NCI-H1092 (cell line): ENCODE data around the gene CD68.

Source experiments
- DNase-seq: peaks from one replicate; lab custom pipeline; 2025; lab: John Stamatoyannopoulos, UW

CD68 gene, protein sequence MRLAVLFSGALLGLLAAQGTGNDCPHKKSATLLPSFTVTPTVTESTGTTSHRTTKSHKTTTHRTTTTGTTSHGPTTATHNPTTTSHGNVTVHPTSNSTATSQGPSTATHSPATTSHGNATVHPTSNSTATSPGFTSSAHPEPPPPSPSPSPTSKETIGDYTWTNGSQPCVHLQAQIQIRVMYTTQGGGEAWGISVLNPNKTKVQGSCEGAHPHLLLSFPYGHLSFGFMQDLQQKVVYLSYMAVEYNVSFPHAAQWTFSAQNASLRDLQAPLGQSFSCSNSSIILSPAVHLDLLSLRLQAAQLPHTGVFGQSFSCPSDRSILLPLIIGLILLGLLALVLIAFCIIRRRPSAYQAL

DNA sequence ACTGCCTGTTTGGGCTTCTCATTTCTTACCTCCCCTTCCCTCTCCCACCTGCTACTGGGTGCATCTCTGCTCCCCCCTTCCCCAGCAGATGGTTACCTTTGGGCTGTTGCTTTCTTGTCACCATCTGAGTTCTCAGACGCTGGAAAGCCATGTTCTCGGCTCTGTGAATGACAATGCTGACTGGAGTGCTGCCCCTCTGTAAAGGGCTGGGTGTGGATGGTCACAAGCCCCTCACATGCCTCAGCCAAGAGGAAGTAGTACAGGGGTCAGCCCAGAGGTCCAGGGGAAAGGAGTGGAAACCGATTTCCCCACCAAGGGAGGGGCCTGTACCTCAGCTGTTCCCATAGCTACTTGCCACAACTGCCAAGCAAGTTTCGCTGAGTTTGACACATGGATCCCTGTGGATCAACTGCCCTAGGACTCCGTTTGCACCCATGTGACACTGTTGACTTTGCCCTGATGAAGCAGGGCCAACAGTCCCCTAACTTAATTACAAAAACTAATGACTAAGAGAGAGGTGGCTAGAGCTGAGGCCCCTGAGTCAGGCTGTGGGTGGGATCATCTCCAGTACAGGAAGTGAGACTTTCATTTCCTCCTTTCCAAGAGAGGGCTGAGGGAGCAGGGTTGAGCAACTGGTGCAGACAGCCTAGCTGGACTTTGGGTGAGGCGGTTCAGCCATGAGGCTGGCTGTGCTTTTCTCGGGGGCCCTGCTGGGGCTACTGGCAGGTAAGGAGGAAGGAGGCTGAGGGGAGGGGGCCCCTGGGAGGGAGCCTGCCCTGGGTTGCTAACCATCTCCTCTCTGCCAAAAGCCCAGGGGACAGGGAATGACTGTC, at the start of gene CD68:
Gene CD68 (plus strand): TSS at position 638 of the 833 bp plus-strand sequence. CDS start 40 bp downstream, at position 678.
- no peak for DNase-seq

DNA sequence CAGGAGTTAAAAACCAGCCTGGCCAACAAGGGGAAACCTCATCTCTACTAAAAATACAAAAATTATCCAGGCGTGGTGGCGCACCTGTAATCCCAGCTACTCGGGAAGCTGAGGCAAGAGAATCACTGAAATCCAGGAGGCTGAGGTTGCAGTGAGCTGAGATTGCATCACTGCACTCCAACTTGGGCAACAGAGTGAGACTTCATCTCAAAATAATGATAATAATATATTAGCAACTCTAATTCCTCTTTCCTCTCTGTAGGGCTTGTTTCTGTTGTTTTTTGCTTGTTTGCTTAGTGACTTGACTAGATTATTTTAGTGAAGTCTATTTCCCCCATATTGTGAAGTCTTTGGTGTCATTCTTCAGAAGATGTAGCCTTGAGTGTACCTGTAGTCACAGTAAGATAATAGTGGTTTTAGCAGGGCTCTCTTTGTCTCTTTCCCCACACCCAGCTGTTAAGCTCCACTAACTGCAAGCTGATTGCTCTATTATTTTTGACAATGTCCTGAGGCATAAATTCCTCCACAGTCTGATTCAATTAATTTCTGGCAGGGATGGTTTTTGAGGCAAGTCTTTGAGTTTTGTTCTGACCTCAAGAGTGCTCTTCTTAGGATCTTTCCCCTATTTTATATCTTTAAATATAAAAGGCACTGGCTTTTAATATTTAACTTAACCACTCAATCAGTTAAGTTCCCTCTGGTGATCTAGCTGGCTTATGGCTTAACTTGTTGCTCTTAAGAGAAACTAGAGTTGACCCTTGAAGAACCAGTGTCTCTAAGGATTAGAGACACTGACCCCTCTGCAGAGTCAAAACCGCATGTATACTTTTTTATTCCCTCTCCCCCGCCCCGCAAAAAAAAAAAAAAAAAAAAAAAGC, 49.2 kb upstream of the CD68 start:
- no peak for DNase-seq

DNA sequence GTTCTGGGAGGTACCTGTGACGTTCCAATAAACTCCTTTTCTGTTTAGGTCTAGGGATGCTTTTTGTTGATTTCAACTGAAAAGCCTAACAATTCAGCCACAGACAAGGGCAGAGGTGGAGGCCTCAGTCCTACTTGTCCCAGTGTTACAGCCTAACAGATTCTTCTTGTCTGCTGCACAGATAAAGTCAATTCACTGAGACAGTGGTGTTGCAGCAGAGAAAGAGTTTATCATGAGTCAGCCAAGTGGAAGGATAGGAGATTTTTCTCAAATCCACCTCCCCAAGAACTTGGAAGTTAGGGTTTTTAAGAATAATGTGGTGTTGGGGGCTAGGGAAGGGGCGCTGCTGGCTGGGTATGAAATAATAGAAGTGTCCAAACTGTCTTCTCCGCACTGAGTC, 41.4 kb upstream of the CD68 start:
- DNase-seq: no peak

DNA sequence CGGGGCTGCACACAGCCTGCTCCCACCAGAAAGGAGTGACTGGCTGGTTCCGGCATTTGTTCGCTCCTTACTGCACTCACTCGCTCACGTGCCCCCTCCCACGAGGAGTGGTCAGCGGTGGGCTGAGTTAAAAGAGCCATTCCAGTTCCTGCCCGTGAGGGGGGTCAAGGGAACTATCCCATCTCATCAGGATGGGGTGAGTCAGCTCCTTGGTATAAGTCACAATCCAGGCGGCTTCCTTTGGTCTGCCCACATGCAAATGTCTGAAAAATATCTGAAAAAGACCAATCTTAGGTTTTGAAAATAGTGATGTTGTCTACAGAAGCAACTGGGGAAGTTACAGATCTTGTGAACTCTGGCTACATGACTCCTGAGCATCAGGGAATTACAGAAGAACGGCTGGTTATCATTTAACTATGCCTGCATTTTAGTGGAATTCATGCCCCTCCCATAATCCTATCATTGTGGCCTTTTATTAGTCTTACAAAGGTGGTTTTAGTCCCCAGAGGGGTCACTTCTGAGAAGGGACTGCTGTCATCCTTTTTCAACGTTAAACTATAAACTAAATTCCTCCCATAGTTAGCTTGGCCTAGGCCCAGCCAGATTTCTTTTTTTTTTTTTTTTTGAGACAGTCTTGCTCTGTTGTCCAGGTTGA, 40.4 kb upstream of the CD68 start:
- no peak for DNase-seq

DNA sequence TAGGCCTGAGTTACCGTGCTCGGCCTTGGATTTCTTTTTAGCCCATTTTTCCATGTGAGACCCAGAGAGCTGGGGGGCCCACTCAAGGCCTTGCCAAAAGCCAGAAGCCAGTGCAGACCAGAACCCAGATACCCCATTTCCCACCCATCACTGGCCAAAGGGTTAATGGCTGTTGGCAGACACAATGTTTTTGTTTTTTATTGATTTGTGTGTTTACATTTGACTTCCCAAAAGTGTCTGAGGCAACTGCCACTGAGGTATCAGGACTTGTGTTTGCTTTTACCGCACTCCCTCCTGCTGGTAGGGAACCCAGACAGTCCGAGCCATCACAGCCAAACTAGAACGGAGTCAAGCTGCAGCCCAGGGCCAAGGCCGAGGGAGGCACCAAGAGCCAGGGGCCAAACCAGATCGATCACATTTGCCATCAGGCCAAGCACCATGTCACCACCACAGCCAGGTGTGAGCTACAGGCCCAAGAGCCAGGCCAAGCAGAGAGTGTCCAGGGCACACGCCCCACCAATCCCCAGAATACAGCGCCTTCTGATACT, 38.3 kb upstream of the CD68 start:
- no peak for DNase-seq

DNA sequence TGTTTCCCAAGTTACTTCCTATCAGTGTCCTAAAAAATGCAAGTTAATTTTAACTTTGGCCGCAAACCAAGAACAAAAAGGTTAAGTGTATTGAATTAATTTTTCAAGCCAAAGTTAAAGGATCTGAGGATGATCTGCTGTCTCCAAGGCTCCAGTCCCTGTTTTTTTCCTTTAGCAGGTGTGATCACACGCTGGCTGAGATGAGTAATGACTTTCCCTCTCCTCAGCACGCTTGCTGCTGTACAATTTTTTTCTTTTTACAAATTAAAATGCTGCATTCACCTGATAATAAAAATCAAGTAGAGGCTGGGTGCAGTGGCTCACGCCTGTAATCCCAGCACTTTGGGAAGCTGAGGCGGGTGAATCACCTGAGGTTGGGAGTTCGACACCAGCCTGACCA, 34.5 kb upstream of the CD68 start:
- DNase-seq: no peak

DNA sequence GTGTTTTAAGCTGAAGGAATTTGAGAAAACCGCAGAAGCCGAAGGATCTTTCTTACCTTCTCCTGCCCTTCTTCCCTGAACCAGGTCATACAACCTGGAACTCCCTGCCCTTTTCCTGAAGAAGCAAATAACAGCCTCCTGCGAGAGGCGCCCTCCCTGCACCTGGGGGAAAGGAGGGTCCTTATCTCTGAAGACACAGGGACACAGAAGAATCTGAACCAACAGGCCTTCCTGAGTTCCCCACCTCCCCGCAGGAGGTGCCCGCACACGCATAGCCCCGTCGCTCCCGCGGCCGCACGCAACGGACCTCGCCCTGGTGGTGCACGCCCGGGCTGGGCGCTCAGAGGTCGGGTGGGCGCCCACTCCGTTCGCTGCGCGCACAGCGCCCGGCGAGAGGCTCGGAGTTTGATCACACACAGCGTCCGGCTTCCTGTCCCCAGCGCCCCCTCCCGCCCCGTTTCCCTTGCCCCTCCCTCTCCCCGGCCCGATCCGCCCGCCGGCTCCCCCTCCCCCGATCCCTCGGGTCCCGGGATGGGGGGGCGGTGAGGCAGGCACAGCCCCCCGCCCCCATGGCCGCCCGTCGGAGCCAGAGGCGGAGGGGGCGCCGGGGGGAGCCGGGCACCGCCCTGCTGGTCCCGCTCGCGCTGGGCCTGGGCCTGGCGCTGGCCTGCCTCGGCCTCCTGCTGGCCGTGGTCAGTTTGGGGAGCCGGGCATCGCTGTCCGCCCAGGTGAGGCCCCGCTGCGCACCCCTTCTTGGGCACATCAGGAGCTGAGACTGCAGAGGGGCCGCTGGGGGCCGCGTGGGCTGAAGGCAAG, 30.6 kb upstream of the CD68 start, which contains the start of gene TNFSF12:
Gene TNFSF12 (plus strand): TSS at position 474 of the 816 bp plus-strand sequence. CDS start 96 bp downstream, at position 570.
- no peak for DNase-seq

DNA sequence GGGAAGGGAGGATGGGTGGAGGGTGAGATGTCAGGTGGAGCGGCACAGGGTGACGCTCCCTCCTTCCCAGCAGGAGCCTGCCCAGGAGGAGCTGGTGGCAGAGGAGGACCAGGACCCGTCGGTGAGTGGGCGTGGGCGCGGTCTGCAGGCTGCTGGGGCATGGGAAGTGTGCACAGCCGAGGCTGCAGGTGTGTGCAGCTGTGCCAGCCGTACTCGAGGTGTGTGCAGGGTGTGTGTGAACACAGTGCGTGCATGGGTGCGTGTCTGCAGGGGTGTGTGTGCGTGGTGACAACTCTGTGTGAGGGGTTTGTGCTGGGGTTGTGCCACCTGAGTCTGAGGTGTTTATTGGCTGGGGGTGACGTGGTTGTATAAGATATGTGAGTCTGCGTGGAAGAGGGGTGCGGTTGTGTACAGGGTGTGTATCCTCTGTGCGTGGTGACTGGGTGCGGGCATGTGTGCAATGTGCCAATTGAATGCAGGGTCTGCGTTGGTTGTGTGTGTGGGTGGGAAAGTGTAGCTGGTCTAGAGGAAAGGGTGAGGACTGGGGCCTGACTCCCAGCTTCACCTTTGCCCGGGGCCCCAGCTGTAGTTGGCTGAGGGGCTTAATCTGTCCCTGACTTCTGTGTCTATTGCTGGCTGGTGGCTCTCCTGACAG, 29.9 kb upstream of the CD68 start:
- DNase-seq: no peak

DNA sequence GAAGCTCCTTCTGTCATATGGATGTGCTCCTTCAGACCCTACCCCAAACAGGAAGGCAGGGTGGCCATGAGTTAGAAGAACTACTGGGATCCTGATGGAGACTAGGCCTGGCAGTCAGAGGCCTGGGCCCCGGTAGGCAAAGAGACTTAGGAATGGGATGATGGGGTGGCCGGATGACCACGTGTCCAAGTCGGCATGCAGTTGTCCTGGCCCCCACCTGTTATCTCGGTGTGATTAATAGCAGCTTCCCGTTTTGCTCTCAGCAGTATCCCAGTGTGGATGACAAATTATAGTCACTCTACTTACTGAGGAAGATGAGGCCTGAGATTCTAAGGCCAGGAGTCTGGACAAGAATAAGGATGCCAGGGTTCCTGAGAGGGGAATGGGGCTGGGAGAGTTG, 29.1 kb upstream of the CD68 start:
- no peak for DNase-seq

DNA sequence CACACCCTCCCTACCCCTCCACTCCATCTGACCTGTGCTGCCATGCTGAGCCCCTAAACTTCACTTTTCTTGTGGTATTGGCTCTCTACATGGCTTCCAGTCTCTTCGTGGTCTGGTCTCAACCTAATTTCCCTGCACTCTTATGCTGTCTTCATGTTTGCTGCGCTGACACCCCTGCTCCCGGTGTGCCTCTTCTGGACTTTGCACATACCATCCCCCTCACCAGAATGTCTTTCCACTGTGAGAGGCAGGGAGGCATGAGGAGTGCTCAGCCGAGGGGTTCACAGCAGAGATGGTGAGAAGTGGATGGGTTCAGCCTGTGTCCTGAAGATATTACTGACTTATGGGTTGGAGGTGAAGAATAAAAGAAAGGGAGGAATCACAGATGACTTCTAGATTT, 28.0 kb upstream of the CD68 start:
- DNase-seq: no peak

DNA sequence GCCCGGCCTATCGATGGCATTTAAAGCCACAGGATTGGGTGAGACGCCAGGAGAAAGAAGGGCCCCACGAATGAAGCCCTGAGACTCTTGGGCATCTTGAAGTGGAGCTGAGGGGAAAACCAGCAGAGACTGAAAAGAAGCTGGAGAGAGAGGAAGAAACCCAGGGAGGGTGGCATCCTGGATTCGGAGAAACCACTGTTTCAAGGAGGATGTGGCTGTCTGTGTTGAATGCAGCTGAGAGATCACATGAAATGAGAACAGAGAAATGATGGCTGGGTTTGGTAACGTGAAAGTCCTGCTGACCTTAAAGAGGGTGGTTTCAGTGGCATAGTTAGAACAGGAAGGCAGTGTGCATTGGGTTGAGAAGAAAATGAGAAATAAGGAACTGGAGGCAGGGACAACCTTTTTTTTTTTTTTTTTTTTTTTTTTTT, 26.8 kb upstream of the CD68 start:
- no peak for DNase-seq

DNA sequence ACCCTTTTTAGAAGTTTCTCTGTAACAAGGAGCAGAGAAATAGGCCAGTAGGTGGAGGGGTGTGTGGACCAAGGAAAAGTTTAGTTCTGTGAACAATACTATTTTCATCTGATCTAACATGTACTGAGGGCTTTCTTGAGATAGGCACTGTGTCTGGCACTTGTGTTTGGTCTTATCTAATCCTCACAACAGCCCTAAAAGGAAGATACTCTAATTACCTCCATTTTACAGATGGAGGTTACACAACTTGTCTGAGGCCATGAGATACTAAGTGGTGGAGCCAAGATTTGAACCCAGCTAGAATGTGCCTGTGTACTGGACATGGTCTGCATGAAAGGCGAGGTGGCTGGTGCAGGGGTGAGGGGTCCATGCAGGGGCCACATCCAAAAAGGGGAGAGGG, 26.1 kb upstream of the CD68 start:
- DNase-seq: no peak

DNA sequence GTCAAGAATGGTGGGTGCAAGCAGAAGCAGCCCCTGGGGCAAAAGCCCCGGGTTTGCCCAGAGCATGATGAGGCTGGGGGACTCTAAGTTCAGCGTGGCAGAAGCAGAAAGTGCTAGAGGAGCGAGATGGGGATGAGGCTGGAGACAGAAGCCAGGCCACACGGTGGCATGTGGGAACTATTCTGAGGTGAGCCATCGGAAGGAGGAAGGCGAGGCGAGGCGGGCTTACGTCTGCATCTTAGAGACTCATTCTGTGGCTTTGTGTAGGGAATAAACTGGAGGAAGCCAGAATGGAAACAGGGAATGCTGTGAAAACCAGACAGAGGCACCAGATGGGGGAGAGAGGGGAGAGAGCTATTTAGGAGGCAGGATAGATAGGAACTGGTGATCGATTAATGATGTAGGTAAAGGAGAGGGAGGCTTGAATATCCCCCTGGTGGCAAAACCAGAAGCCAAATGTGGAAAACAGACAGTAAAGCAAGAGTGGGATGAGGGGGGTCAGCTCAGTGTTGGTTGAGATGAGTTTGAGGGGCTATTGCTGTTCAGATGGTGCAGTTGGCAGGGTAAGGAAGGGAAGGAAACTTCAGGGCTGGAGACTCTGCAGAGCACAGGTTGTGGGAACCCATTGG, 24.0 kb upstream of the CD68 start:
- DNase-seq: no peak

DNA sequence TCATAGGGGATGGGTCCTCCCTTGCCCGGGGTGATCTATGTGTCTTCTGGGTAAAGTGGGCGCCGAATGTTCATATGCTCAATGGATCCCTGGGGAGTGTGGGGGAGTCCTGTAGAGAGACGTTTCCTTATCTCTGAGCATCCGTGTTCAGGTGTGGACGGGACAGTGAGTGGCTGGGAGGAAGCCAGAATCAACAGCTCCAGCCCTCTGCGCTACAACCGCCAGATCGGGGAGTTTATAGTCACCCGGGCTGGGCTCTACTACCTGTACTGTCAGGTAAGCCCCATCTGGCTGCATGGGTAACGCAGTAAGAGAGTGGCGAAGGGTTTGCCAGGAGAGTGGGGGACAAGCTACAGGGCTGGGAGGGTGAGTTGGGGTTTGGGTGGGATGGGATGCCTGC, 22.8 kb upstream of the CD68 start:
- no peak for DNase-seq

DNA sequence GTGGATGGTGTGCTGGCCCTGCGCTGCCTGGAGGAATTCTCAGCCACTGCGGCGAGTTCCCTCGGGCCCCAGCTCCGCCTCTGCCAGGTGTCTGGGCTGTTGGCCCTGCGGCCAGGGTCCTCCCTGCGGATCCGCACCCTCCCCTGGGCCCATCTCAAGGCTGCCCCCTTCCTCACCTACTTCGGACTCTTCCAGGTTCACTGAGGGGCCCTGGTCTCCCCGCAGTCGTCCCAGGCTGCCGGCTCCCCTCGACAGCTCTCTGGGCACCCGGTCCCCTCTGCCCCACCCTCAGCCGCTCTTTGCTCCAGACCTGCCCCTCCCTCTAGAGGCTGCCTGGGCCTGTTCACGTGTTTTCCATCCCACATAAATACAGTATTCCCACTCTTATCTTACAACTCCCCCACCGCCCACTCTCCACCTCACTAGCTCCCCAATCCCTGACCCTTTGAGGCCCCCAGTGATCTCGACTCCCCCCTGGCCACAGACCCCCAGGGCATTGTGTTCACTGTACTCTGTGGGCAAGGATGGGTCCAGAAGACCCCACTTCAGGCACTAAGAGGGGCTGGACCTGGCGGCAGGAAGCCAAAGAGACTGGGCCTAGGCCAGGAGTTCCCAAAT, 22.2 kb upstream of the CD68 start:
- no peak for DNase-seq

DNA sequence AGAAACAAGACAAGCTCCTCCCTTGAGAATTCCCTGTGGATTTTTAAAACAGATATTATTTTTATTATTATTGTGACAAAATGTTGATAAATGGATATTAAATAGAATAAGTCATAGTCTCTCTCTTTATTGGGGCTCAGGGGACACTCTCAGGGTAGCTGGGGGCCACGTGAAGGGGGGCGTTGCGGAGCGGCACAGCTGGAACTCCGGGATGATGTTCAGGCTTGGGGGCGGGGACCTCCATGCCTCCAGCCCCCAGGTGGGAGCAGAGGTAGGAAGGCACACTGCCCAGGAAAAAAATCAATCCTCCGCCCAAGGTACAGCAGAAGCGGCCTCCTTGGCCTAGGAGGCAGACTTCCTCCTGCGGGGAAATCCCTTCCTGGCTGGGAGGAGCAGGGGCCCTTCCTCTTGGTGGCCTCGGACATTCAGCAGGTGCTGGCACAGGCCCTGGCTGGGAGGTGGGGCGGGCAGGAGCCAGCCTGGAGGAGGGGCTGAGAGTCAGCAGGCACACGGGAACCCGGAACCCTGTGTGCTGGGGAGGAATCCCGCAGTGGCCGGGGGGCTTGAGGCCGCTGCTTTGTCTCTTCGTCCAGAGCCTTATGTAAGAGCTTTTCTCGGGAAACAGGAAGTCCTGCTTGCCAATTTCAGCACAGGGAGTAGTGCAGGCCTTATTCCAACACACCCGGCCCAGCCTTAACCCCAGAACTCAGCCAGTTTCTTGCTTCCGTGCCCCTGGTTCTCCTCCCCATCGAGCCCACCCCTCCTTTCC, 21.5 kb upstream of the CD68 start:
- peak; percentile 46 for DNase-seq

DNA sequence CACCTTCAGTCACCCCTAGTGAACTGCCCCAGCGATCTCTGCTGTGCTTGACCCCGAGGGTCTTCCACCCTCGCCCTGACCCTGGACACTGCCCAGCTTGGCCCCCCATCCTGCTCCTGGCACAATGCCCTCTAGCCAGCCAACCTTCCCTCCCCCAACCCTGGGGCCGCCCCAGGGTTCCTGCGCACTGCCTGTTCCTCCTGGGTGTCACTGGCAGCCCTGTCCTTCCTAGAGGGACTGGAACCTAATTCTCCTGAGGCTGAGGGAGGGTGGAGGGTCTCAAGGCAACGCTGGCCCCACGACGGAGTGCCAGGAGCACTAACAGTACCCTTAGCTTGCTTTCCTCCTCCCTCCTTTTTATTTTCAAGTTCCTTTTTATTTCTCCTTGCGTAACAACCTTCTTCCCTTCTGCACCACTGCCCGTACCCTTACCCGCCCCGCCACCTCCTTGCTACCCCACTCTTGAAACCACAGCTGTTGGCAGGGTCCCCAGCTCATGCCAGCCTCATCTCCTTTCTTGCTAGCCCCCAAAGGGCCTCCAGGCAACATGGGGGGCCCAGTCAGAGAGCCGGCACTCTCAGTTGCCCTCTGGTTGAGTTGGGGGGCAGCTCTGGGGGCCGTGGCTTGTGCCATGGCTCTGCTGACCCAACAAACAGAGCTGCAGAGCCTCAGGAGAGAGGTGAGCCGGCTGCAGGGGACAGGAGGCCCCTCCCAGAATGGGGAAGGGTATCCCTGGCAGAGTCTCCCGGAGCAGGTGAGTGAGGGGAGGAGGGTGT, 20.7 kb upstream of the CD68 start, which contains the start of gene TNFSF13:
Gene TNFSF13 (plus strand): TSS at position 207 of the 776 bp plus-strand sequence. CDS start 290 bp downstream, at position 497.
- DNase-seq: no peak
